CD14-positive monocyte (primary cell): ENCODE data around the gene PCBP3. TPM values are rescaled to one million over a fixed set of nuclear protein-coding genes. Genes with fewer than 3 reads are reported as not detected.

Experiments
- DNase-seq, 3 donors: peaks; one replicate each; pipeline ENCODE4 v3.0.0-alpha.2; 2011 to 2022
- H2AFZ ChIP-seq: 2 replicates; pipeline ENCODE4 v1.6.0; 2012; ENCODE audit warnings: mild to moderate bottlenecking, low read depth, low read length, inconsistent platforms; ENCODE audit not compliant: insufficient read depth, poor library complexity, severe bottlenecking
- H3K27ac ChIP-seq, 2 donors: 1 replicate in 1 of 2; 2 replicates in 1 of 2; pipeline ENCODE4 v1.5.1; 2012 to 2013; ENCODE audit warnings: low read length in 2 of 2, control low read depth in 1 of 2, inconsistent platforms in 1 of 2, low read depth in 1 of 2, mild to moderate bottlenecking in 1 of 2
- H3K27me3 ChIP-seq, 2 donors: one replicate each; pipeline versions ENCODE4 v1.6.0 to v1.6.1; 2011 to 2013; ENCODE audit warnings: low read length in 2 of 2; ENCODE audit not compliant: control insufficient read depth in 2 of 2, insufficient read depth in 2 of 2
- H3K36me3 ChIP-seq, 2 donors: replicated peaks in 1 of 2; 1 replicate in 1 of 2; 2 replicates in 1 of 2; pipeline versions ENCODE4 v1.5.1 to v1.6.1; 2012 to 2013; ENCODE audit warnings: low read length in 2 of 2, control low read depth in 1 of 2, inconsistent platforms in 1 of 2, mild to moderate bottlenecking in 1 of 2; ENCODE audit not compliant: insufficient read depth in 2 of 2, control insufficient read depth in 1 of 2
- H3K4me1 ChIP-seq, 2 donors: 1 replicate in 1 of 2; 2 replicates in 1 of 2; pipeline versions ENCODE4 v1.5.1 to v1.6.1; 2012 to 2013; ENCODE audit warnings: low read length in 2 of 2, control low read depth in 1 of 2, inconsistent platforms in 1 of 2, mild to moderate bottlenecking in 1 of 2, moderate library complexity in 1 of 2; ENCODE audit not compliant: insufficient read depth in 2 of 2, control insufficient read depth in 1 of 2
- H3K4me2 ChIP-seq: replicated peaks from 2 replicates; pipeline ENCODE3; 2012; ENCODE audit warnings: low read length, moderate library complexity, mild to moderate bottlenecking; ENCODE audit not compliant: poor library complexity, severe bottlenecking; ENCODE audit errors: extremely low read depth
- H3K4me3 ChIP-seq, 3 experiments: fragments of 200-600 bp in 1 of 3; sonication (generic) in 1 of 3; replicated peaks in 1 of 3; 1 replicate in 2 of 3; 2 replicates in 1 of 3; pipeline ENCODE4 v1.5.1; 2011 to 2013; ENCODE audit warnings: low read length in 3 of 3, mild to moderate bottlenecking in 3 of 3, control low read depth in 2 of 3, low read depth in 2 of 3, inconsistent platforms in 1 of 3, moderate library complexity in 1 of 3
- H3K79me2 ChIP-seq: 2 replicates; pipeline ENCODE4 v1.6.0; 2012; ENCODE audit warnings: mild to moderate bottlenecking, control low read depth, inconsistent platforms, low read length, moderate library complexity; ENCODE audit not compliant: insufficient read depth
- H3K9ac ChIP-seq: 2 replicates; pipeline ENCODE4 v1.6.0; 2017; ENCODE audit warnings: low read length, mild to moderate bottlenecking; ENCODE audit not compliant: insufficient read depth, poor library complexity, severe bottlenecking
- H3K9me3 ChIP-seq, 2 donors: replicated peaks in 1 of 2; 1 replicate in 1 of 2; 2 replicates in 1 of 2; pipeline versions ENCODE4 v1.5.1 to v1.6.1; 2012 to 2013; ENCODE audit warnings: low read length in 2 of 2, control low read depth in 1 of 2; ENCODE audit not compliant: control insufficient read depth in 1 of 2, insufficient read depth in 1 of 2
- H4K20me1 ChIP-seq: 2 replicates; pipeline ENCODE4 v1.6.0; 2012; ENCODE audit warnings: mild to moderate bottlenecking, low read length, control low read depth, moderate library complexity; ENCODE audit not compliant: insufficient read depth
- H3K27ac Mint-ChIP-seq, 7 donors: one replicate each; pipeline ENCODE4 v1.8.0; 2020; ENCODE audit warnings: mild to moderate bottlenecking in 7 of 7, mixed read lengths in 7 of 7, moderate library complexity in 6 of 7, inconsistent platforms in 2 of 7
- H3K27me3 Mint-ChIP-seq, 3 donors: one replicate each; pipeline ENCODE4 v1.8.0; 2021 to 2022; ENCODE audit warnings: low read depth in 3 of 3, mild to moderate bottlenecking in 3 of 3, mixed read lengths in 3 of 3, moderate library complexity in 3 of 3, inconsistent platforms in 1 of 3
- H3K36me3 Mint-ChIP-seq, 2 donors: one replicate each; pipeline ENCODE4 v1.8.0; 2020; ENCODE audit warnings: mixed read lengths in 2 of 2, inconsistent platforms in 1 of 2, mild to moderate bottlenecking in 1 of 2
- H3K4me1 Mint-ChIP-seq: one replicate; pipeline ENCODE4 v1.8.0; 2020; ENCODE audit warnings: mild to moderate bottlenecking, mixed read lengths
- H3K4me3 Mint-ChIP-seq, 2 donors: one replicate each; pipeline ENCODE4 v1.8.0; 2020; ENCODE audit warnings: mild to moderate bottlenecking in 2 of 2, mixed read lengths in 2 of 2, moderate library complexity in 1 of 2
- H3K9me3 Mint-ChIP-seq, 7 donors: one replicate each; pipeline ENCODE4 v1.8.0; 2020 to 2022; ENCODE audit warnings: mixed read lengths in 7 of 7, mild to moderate bottlenecking in 6 of 7, moderate library complexity in 6 of 7, inconsistent platforms in 2 of 7
- CTCF ChIP-seq: fragments of 200-600 bp; IDR thresholded peaks from one replicate; pipeline ENCODE4 v1.8.0; 2022; ENCODE audit warnings: antibody characterized with exemption, mild to moderate bottlenecking
- WGBS: methylation state at CpG from one replicate; pipeline ENCODE4 v1.1.5; 2013; ENCODE audit warnings: missing lambda C conversion rate; ENCODE audit not compliant: insufficient coverage; 5-methylcytosine and 5-hydroxymethylcytosine counted together
- intact Hi-C, 2 donors: fragments of 100-400 bp; cut with micrococcal nuclease; formaldehyde crosslinking; loops; one replicate each; pipeline versions ENCODE4 v1.15.0 to v1.15.1; 2023
- polyA plus RNA-seq, 3 donors: library from polyadenylated mRNA; depleted of rRNA in 1 of 3; unstranded in 2 of 3; stranded (reverse) in 1 of 3; fragments of 300-500 nt in 2 of 3; fragments of >200 nt in 1 of 3; fragmentation: Illumina TruSeq in 2 of 3; gene quantifications; 1 replicate in 2 of 3; 2 replicates in 1 of 3; pipeline ENCODE4 v1.2.3, GENCODE V29; 2012 to 2021

Gene PCBP3
- polyA plus RNA-seq, 3 donors, result 0.34 to 0.49 TPM; not detected in 1

- DNase-seq, result no peak
- intact Hi-C loops, result loop anchor here in 1 of 2 donors (10.0 kb wide), 1 partner anchor 60 kb away; no protein-coding TSS in a partner anchor
- no peaks in the 10 kb centered on the region for H3K27me3 ChIP-seq
- 87% methylated on average over 11 of the region's 12 CpGs for WGBS
- no peaks in the 10 kb centered on the region for H3K4me1 Mint-ChIP-seq
- H3K27me3 Mint-ChIP-seq, result peaks cover 0 to 2% (median 0%) of the 10 kb centered on the region in 3 donors
- no peak overlapping the region for H3K27ac Mint-ChIP-seq
- no peak overlapping the region for H3K9ac ChIP-seq
- TF ChIP-seq CTCF, result no peak
- H2AFZ ChIP-seq, result no peak overlapping the region
- no peaks in the 10 kb centered on the region for H4K20me1 ChIP-seq
- no peaks in the 10 kb centered on the region for H3K79me2 ChIP-seq
- H3K9me3 Mint-ChIP-seq, result peaks cover 11 to 18% (median 13%) of the 10 kb centered on the region in 7 donors
- peaks cover 0 to 2% of the 10 kb centered on the region in 2 donors for H3K36me3 Mint-ChIP-seq
- H3K4me1 ChIP-seq, result no peaks in the 10 kb centered on the region
- H3K4me3 Mint-ChIP-seq, result no peak overlapping the region
- H3K9me3 ChIP-seq, result peaks cover 11 to 17% of the 10 kb centered on the region in 2 donors
- H3K27ac ChIP-seq, result no peak overlapping the region
- H3K4me2 ChIP-seq, result no peak overlapping the region
- no peaks in the 10 kb centered on the region for H3K36me3 ChIP-seq
- no peak overlapping the region for H3K4me3 ChIP-seq
These were observed 201.7 kb downstream of the PCBP3 start for GRCh38 chr21:45845063-45845769.

- WGBS, result 73% methylated on average over 2 of the region's 3 CpGs
- no peak overlapping the region for H2AFZ ChIP-seq
- H3K9me3 Mint-ChIP-seq, result peaks cover 7 to 14% (median 11%) of the 10 kb centered on the region in 7 donors
- no peak overlapping the region for H3K4me3 ChIP-seq
- no peak overlapping the region for H3K4me3 Mint-ChIP-seq
- DNase-seq, result no peak
- no peak overlapping the region for H3K4me2 ChIP-seq
- H3K4me1 ChIP-seq, result no peaks in the 10 kb centered on the region
- H3K27ac Mint-ChIP-seq, result no peak overlapping the region
- no peaks in the 10 kb centered on the region for H3K27me3 ChIP-seq
- peaks cover 0 to 2% (median 0%) of the 10 kb centered on the region in 3 donors for H3K27me3 Mint-ChIP-seq
- H3K36me3 ChIP-seq, result no peaks in the 10 kb centered on the region
- H3K9me3 ChIP-seq, result peaks cover 7 to 14% of the 10 kb centered on the region in 2 donors
- H3K27ac ChIP-seq, result no peak overlapping the region
- intact Hi-C loops, result loop anchor here in 1 of 2 donors (10.0 kb wide), 1 partner anchor 61 kb away; no protein-coding TSS in a partner anchor
- no peak overlapping the region for H3K9ac ChIP-seq
- no peaks in the 10 kb centered on the region for H4K20me1 ChIP-seq
- no peaks in the 10 kb centered on the region for H3K79me2 ChIP-seq
- TF ChIP-seq CTCF, result no peak
- peaks cover 0 to 2% of the 10 kb centered on the region in 2 donors for H3K36me3 Mint-ChIP-seq
- H3K4me1 Mint-ChIP-seq, result no peaks in the 10 kb centered on the region
These were observed 202.2 kb downstream of the PCBP3 start for GRCh38 chr21:45845770-45846090.
